GM12878 (cell line): ENCODE measurements around the gene CCDC27. TPM values are rescaled to one million over a fixed set of nuclear protein-coding genes. Genes with fewer than 3 reads are reported as not detected.

Source experiments
- BCL11A ChIP-seq: IDR thresholded peaks from 2 replicates; pipeline ENCODE4 v1.6.1; 2011; ENCODE audit warnings: low read depth, low read length
- CHD1 ChIP-seq: IDR thresholded peaks from 2 replicates; pipeline ENCODE4 v1.6.1; 2012; ENCODE audit warnings: low read depth, low read length, improper control_type of control experiment
- CREB1 ChIP-seq: IDR thresholded peaks from 2 replicates; pipeline ENCODE4 v1.6.1; 2012; ENCODE audit warnings: low read depth, mild to moderate bottlenecking, inconsistent platforms
- FOXK2 ChIP-seq: fragments of 450-650 bp; IDR thresholded peaks from 2 replicates; pipeline ENCODE4 v1.6.1; 2017; ENCODE audit warnings: mild to moderate bottlenecking, moderate library complexity
- HDAC2 ChIP-seq: fragments of 200-600 bp; sonication (generic); IDR thresholded peaks from 2 replicates; pipeline ENCODE4 v1.6.1; 2017
- JUND ChIP-seq: IDR thresholded peaks from 2 replicates; pipeline ENCODE4 v1.6.1; 2012; ENCODE audit warnings: low read depth, mild to moderate bottlenecking, low read length, improper control_type of control experiment, moderate library complexity
- PAX5 ChIP-seq: IDR thresholded peaks from 2 replicates; pipeline ENCODE4 v1.6.1; 2011; ENCODE audit warnings: low read depth, low read length, borderline replicate concordance
- PAX8 ChIP-seq: fragments of 450-650 bp; IDR thresholded peaks from 2 replicates; pipeline ENCODE4 v1.6.1; 2017; ENCODE audit warnings: mild to moderate bottlenecking, moderate library complexity
- SUPT20H ChIP-seq: IDR thresholded peaks from 2 replicates; pipeline ENCODE4 v1.6.1; 2011; ENCODE audit warnings: low read depth, mild to moderate bottlenecking, low read length, moderate library complexity, borderline replicate concordance; ENCODE audit not compliant: control insufficient read depth
- ZBTB11 ChIP-seq: fragments of 450-650 bp; formaldehyde crosslinking; IDR thresholded peaks from 2 replicates; pipeline ENCODE4 v1.5.0; 2022; ENCODE audit warnings: mild to moderate bottlenecking, missing genetic modification characterization
- ZNF687 ChIP-seq: fragments of 450-650 bp; IDR thresholded peaks from 2 replicates; pipeline ENCODE4 v1.6.1; 2017; ENCODE audit warnings: mild to moderate bottlenecking, moderate library complexity
- polyA plus RNA-seq, 11 experiments: library from polyadenylated mRNA; depleted of rRNA in 4 of 11; unstranded in 6 of 11; stranded (reverse) in 5 of 11; fragments of >200 nt; fragmentation: Nextera tagmentation in 4 of 11; fragmentation: Illumina TruSeq in 1 of 11; extraction: Ambion mirVana in 4 of 11; extraction: Trizol in 1 of 11; gene quantifications; 1 replicate in 1 of 11; 2 replicates in 10 of 11; pipeline versions ENCODE4 v1.2.1 to v1.2.3, GENCODE V29; 2011 to 2016; ENCODE audit warnings: inconsistent platforms in 2 of 11, missing spikeins in 2 of 11, low read depth in 1 of 11
- total RNA-seq, 4 experiments: library from RNA; depleted of rRNA in 3 of 4; stranded (reverse); fragments of >200 nt in 3 of 4; fragmentation: Illumina TruSeq in 1 of 4; extraction: Trizol in 1 of 4; gene quantifications; 2 replicates each; pipeline versions ENCODE4 v1.2.1 to v1.2.3, GENCODE V29; 2013 to 2021
- TF ChIP-seq, protein P1 (sequence below): fragments of 450-650 bp; IDR thresholded peaks from 2 replicates; pipeline ENCODE4 v1.6.1; 2017; ENCODE audit warnings: mild to moderate bottlenecking

Gene CCDC27
- total and polyA plus RNA-seq, 10 of the 15 experiments (the other 5 are each of a cell fraction or from before 2014, with no cell fraction given) = 0.05 TPM; not detected in 9

DNA sequence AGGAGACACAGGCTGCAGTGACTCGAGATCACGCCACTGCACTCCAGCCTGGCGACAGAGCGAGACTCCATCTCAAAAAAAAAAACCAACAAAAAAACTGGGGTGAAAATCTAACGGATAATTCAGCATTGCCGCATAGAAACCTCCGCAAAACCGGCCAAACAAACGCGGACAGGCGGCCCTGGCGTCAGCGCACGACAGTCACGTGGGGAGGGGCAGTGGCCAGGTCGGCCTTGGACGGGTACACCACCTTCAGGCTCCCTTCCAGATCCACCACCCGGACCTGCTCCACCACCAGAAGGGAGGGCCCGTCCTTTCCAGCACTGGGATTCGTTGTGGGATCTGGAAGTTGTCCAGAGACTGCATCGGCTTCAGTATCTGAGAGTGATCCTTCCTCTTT is 28.7 kb downstream of the CCDC27 start (continued):
- TF ChIP-seq ZBTB11 (CRISPR knock-in tag) = no peak
- TF ChIP-seq HDAC2 = no peak
- TF ChIP-seq SUPT20H = no peak
- no peak for TF ChIP-seq CREB1
- no peak for TF ChIP-seq FOXK2
- TF ChIP-seq BCL11A = no peak
- TF ChIP-seq ZNF687 = no peak
- no peak for TF ChIP-seq PAX5
- TF ChIP-seq, protein P1, sequence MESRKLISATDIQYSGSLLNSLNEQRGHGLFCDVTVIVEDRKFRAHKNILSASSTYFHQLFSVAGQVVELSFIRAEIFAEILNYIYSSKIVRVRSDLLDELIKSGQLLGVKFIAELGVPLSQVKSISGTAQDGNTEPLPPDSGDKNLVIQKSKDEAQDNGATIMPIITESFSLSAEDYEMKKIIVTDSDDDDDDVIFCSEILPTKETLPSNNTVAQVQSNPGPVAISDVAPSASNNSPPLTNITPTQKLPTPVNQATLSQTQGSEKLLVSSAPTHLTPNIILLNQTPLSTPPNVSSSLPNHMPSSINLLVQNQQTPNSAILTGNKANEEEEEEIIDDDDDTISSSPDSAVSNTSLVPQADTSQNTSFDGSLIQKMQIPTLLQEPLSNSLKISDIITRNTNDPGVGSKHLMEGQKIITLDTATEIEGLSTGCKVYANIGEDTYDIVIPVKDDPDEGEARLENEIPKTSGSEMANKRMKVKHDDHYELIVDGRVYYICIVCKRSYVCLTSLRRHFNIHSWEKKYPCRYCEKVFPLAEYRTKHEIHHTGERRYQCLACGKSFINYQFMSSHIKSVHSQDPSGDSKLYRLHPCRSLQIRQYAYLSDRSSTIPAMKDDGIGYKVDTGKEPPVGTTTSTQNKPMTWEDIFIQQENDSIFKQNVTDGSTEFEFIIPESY = no peak
- TF ChIP-seq JUND = no peak
- no peak for TF ChIP-seq PAX8
- no peak for TF ChIP-seq CHD1
